NOMO-1 treated with dmso at 0.1 percent for 144 hours (cell line): ENCODE data around the gene SQSTM1.

Source experiments
- DNase-seq: peaks from one replicate; lab custom pipeline; 2025; ENCODE audit not compliant: unreplicated experiment; lab: John Stamatoyannopoulos, UW

SQSTM1 gene

DNA sequence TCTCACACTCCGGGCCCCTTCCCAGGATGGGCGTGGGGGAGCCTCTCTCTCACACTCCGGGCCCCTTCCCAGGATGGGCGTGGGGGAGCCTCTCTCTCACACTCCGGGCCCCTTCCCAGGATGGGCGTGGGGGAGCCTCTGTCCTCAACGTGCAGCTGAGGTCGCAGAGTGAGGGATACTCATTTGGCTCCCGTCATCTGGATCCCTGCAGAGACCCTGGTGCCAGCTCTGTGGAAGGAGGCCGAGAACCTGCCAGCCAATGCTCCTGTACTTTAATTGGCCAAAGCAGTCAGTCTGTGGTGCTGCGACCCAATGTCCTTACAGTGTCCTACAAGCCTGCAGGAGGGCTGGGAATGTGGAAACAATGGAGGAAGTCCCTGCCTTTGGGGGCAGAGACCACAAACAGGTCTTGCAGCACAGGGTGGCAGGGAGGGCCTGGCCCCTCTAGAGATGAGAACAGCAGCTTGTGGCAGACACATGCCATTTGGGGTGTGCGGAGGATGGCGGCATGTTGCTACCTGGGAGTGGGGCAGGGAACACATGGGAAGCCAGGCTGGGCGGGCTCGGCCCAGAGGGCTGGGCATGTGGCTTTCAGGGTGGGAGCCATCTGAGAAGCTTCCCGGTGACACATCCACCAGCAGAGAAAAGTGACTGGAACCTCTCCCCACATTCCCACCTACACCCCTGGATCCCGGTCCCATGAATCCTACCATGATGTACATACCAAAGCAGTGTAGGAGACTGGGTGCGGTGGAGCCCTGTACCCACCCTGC lies 51.5 kb downstream of the SQSTM1 start:
- no peak for DNase-seq

DNA sequence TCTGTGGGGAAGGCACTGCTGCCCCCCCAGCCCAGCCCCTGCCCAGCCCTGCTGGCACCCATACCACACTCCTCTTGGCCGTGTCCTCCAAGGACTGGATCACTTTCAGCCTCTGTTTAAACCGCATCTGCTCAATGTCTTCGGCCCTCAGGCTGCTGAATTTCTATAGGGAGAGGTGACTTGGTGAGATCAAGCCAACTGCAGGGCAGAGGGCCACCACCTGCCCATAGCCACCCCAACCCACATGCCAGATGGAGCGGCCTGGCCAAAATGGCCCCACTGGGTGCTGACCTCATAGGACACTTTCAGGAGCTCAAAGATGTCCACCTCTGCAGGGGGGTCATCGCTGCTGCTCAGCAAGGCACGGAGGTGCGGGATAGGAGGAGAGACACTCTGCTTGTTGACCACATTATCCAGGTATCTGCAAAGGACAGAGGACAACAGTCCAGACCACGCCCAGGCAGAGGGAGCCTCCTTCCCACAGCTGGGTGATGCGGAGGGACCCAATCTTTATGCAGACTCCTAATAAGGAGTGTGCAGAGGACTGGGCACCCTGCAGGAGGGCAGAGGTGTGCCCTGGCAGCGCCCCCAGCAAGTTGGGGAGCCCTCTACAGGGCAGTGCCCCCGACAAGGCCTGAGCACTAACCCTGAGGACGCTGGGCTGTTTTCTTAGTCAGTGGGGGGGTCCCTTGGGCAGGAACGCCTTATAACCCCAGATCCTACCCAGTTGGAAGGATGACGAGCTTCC lies 52.3 kb downstream of the SQSTM1 start:
- DNase-seq = no peak

DNA sequence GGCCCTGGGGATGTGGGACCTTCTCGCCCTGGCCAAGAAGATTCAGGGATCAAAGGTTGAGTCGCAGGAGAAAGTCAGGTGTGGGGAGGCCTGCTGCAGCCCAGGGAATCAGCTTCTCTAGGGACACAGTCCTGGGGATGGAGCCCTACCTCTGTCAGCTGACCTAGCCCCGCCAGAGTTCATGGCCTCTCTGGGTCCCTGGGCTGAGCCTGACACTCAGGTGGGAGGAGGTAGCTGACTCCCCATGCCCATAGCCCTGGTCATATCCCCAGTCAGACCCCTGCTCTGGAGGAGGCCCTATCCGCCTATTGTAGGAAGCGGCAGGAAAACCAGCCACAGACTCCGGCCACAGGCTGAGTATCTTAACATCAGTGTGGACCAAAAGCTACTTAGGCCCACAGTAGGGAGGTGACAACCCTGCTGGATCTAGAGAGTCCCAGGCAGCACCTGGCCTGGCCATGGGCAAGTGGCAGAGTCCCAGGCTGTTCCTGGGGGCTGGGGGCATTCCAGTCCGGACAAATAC lies 52.9 kb downstream of the SQSTM1 start:
- no peak for DNase-seq

DNA sequence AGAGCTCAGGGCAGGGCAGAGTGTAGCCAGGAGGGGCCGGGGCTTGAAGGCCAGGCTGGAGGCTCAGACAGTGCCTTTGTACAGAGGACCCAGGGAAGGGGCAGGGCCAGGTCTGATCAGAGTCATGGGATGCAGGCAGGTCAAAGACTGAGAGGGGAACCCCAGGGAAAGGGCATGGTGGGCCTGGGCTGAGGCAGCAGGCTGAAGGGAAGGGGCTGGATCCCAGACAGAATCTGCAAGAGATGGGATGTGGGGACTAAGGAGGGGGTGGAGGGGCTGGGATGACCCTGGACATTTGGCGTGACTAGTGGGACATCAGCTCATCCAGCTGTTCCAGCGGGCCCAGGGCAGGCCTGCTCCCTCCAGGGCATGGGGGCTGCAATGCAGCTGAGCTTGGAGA lies 53.4 kb downstream of the SQSTM1 start:
- no peak for DNase-seq

DNA sequence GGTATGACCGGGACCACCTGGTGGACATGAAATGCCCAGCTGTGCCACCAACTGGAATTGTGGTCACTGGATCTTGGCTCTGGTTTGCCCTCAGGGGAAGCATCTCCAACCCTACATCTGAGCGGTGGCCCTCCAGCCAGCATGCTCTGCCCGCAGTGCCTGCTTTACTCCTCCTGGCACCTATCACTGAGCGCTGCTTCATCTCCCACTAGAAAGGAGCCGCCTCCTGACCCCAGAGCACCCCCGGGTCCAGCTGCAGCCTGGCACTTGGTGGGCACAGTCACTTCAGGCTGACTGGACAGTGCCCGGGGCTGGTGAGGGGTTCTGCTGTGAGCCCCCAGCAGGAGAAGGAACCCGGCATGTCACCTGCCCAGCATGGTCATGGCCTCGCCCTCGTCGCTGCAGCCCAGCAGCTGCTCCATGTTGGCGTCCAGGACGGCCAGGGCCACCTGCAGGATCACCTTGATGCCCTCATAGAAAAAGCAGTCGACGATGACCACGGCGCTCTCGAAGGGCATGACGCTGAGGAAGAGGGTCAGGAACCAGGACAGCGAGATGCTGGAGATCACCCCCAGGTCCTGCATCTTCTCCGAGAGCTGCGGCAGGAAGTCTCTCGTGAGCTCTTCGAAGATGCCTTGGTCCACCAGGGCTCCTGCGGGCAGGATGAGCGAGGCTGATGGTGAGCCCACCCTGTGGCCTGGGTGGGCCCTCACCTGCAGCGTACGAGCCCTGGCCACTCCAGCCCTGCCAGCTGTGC lies 54.0 kb downstream of the SQSTM1 start:
- no peak for DNase-seq

DNA sequence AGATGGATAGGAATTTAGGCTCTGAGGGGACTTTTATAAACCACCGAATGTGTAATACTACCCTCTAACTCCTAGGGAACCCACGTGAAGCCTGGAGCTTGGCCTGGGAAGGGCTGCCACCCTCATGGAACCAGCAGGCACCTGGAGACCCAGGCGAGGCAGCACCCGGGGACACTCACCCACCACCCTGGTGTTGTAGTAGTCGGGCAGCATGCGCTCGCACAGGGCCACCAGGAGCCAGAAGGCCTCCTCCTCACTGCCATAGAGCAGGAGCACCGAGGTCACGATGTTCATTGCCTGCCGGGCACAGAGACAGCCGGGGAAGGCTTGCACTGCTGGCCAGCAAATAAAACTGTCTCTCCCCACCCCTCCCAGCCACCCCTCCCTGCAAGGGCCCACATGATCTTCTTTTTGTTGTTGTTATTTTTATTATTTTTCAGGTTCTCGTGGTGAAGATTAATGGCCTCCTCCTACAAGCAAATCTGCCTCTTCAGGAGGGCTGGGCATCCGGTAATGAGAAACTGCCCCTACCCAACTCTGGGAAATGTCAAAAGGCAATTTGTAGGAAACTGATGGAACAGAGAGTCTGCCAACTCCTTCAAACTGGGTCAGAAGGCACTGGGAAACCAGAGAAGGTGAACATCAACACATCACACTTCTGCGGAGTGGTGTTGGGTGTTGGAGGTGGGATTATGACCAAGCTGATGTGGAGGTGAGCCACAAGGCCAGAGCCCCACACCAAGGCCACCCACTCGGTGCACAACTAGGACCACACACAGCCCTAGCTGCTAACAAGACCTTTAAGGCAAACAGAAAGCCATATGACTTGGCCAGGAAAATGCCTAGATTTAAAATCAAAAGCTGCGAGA lies 55.3 kb downstream of the SQSTM1 start:
- no peak for DNase-seq

DNA sequence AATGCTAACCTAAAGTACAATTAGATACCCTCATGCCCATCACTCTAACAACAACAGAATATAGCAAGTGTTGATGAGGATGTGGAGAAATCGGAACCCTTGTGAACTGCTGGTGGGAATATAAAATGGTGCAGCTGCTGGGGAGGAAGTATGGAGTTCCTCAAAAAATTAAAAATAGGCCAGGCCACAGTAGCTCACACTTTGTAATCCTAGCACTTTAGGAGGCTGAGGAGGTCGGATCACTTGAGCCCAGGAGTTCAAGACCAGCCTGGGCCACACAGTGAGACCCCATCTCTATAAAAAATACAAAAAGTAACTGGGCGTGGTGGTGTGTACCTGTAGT lies 55.9 kb downstream of the SQSTM1 start:
- DNase-seq = no peak

DNA sequence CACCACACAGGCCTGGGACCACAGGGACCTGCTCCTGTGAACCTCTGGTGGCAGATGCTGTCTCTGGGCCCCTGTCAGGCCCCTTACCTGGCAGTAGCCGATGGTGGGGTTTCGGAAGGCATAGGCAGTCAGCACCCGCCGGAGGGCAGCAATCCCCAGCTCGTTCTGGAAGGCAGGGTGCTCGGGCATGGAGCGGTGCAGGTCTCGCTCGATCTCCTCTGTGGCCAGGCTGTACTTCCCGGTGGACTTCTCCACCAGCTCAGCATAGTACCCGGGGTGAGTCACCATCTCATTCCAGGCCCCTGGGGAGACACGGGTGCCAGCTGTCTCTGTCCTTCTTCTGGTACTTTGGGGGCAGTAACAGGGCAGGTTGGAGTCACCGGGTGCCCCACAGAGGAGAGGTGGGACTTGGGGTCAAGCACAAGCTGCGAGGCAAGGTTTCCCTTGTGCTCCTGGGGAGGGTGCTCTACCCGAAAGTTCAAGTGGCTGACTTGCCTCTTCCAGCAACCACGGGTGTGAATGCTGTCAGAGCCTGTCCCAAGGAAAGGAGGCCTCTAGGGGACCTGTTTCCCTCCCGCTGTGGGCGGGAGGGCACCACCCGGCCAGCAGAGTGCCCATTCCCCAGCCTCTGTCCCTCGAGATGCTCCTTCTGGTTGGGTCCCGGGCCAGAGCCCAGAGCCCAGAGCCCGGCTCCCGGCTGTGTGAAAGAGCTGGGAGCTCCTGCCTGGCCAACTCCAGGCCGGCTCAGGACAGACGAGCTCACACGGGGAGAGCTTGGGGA lies 57.7 kb downstream of the SQSTM1 start:
- DNase-seq = no peak

DNA sequence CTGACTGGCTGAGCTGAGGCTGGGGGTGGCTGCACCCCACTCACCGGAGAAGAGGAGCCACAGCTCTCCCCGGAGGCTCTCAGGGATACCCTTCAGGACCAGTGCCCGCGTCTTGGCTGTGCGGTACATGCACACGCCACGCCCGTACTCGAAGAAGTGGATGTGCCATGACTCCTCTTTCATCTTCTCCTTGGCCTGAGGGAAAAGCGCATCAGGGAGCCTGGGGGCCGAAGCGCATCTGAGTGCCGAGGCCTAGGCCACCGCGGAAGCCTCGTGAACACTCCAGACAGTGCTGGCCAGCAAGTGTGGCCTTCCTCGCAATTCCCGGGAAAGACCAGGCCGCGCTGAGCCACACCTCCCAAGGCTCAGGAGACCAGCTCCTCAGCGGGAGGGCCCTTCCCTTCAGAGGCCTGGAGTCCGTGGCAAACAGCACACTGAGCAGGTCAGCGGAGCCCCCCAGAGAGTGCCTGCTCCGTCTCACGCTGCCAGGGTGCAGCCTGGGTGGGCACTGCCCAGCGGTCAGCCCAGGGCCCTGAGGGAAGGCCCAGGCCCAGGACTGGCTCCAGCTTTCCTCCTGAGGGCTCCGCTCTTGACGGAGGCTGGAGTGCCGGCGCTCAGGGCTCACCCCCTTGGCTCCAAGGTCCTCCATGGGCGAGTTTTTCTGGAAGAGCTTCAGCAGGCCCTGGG lies 58.4 kb downstream of the SQSTM1 start:
- no peak for DNase-seq

DNA sequence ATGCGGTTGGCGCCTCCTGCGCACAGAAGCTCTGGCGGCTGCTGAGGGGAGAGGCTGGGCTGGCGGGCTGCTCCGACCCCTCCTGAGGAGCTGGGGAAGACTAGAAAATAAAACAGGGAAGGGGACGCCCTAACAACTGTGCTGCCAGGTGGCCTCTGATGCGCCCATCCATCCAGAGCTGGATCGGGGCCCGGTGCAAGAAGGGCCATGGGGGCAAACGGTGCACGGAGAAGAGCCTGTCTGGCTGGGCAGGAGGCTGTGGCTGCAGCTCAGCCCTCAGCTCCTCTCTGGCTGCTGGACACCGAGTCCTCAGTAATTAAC lies 58.9 kb downstream of the SQSTM1 start:
- DNase-seq = no peak

DNA sequence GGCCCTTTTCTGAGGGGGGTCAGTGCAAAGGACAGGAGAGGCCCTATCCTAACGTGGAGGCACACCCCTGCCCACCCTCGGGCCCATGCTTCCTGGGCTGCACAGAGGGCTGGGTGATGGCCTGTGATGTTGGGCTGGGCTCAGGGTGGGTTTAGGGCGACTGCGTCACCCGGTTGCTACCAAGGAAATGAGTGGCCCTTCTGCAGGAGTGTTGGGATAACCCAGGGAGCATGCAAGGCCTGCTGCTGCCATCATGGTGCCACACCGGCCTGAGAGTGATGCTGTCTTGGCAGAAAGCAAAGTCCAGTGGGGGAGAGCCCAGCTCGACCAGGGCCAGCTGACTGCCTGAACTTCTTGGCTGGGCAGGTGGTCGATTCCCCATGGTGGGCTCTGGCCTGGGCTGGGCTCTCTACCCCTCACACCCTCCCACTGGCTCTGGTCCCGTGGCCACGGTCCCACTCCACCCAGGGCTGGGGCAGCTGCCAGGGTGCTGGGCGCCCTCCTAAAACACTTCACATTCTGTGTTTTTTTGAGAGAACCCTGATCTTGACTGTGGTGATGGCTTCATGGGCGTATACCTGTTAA lies 59.5 kb downstream of the SQSTM1 start:
- no peak for DNase-seq

DNA sequence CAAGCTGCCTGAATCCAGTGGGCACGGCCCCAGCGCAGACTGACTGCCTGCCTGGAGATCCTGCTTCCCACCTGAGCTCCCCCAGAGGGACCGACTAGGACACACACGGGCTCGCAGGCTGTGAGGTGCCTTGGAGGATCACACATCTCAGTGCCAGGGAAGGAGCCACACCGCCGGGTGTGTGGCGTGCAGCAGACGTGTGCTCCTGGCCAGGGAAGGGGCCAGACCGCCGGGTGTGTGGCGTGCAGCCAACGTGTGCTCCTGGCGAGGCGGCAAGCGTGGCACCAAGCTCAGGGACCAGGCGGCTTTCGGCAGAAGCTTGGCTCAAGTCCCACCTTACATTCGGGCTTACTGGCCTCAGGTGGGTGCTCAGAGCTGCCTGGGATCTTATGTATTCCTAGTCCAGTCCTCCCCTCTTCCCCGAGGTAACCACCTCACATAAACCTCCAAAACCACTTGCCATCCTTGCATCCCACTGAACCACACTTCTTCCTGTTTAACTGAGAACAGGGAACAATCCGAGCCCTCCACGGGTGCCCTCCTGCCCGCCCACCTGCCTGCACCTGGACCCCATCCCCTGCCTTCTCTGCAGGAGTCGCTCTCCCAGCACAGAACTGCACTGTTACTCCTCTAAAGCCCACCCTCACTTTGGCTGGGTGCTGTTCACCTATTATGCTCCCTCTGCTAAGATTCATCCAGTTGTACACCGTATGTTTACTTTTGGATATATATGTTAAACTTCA lies 60.3 kb downstream of the SQSTM1 start:
- DNase-seq = no peak

DNA sequence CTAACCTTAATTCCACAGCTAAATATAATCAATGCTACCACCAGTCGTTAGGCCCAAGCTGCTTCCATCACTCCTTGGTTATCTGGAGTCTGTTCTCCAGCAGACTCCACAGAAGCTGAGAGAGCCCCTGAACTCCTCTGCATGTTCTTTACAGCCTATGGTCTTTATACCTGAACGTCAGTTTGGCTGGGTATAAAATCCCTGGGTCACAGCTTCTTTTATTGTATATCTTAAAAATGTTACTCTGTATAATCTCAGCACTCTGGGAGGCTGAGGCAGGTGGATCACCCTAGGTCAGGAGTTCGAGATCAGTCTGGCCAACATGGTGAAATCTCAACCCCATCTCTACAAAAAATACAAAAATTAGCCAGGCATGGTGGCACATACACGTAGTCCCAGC lies 61.6 kb downstream of the SQSTM1 start:
- DNase-seq = no peak

DNA sequence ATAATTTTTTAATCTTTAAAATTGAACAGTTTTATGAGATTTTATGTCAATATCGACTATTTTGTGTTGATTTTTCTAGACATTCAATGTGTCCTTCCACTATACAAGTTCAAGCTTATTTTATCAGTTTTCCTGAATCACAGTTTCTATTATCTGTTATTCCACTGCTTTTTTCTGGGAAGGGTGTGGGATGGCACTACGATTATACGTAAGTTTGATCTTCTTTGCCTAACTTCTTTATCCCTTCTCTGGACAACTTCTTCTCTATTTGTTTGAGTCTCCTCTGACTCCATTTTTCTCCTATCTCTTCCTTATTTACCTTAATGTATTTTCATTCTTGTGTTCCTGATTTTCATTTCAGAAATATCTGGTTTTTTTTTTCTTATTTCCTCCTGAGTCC lies 62.5 kb downstream of the SQSTM1 start:
- DNase-seq = no peak

DNA sequence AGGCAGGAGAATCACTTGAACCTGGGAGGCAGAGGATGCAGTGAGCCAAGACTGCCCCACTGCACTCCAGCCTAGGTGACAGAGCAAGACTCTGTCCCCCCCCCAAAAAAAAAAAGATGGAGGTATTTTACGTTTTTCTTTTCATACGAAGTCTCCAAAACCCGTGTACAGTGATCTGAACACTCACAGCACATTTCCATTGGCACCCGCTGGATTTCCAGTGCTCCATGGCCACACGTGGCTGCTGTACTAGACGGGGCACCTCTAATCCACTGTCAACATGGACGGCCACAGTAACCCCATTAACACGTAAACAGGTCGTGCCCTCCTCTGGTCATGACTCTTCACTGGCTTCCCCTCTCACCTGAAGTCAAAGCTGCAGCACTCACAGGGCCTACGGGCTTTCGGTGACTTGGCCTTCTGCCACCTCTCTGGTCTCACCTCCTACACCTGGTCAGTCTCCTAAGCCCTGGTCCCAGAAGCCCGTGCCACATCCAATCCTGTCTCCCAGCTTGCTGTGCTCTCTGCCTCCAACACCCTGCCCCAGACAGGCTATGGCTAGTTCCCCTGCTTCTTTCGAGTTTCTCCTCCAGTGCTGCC lies 64.9 kb downstream of the SQSTM1 start:
- no peak for DNase-seq

DNA sequence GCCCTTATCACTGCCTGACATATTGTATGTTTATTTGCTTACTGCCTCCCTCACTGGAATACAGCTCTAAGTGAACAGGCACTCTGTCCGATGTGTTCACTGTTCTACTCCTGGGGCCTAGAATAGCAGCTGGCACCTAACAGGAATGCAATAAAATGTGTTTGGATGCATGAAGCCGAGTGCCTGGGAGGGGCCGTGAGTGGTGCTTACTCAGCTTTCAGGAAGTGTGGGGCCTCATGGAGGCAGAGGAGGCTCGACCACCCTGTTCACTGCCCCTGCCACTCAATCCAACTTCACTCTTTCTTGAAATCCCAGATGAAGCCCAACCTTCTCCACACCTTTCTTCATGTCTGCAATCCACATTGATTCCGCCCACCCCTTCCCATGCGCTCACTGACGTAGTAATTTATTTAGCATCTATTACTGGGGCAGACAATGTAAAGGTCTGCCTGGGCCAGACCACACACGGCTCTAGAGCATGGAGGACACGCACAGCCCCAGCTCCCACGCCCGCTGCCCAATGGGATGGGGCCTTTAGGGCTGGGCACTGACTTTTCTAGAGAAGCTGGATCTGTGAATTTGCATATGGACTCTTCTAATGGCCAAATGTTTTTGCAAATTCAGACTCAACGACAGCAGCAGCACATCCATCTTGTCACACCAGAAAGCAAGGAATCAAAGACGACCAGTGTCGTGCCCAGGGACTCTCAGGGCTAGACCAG lies 65.6 kb downstream of the SQSTM1 start:
- no peak for DNase-seq

DNA sequence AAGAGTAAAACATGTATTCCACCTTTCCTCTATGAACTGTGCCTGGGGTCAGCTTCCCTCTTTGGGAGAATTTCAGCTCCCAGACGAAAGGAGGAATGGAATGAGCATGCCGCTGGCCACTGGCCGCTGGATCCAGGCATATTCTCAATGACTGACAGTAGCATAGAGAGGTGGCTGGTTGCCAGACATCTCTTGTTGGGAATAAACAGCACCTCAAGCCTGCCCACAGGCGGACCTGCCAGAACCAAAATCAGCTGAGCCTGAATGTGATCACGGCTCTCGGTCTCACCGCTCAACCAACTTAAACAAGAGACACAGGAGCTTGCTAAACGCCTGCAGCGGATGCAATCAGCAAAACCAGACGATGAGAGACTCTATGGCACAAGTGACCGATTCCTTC lies 66.4 kb downstream of the SQSTM1 start:
- DNase-seq = no peak
